HepG2 (cell line): ENCODE results near the gene TBCE. TPM values are rescaled to one million over a fixed set of nuclear protein-coding genes. Genes with fewer than 3 reads are reported as not detected.

ENCODE experiments used
- ATAC-seq: fragments of 200-7000 bp; cut with Tn5 transposase; 3 replicates; pipeline ENCODE4 v1.9.1; 2020; ENCODE audit warnings: mild to moderate bottlenecking, moderate library complexity
- BruUV-seq: library from RNA; stranded (reverse); fragments of 400-500 nt; replicated peaks from 2 replicates; lab custom pipeline; 2021; lab: Mats Ljungman, UMichigan
- CTCF ChIA-PET: fragments of 300-600 bp; formaldehyde crosslinking; extraction: SDS; loops from one replicate; lab custom pipeline; 2021; ENCODE audit warnings: low total read pairs, inconsistent platforms, low intra/inter-chr PET ratio; lab: Yijun Ruan, JAX
- POLR2A ChIA-PET: fragments of 350-600 bp; sonication (Branson Sonifier 250); formaldehyde crosslinking; loops from one replicate; lab custom pipeline; 2020; ENCODE audit warnings: antibody characterized with exemption, inconsistent platforms; lab: Yijun Ruan, JAX
- DNase-seq: peaks from one replicate; pipeline ENCODE4 v3.0.0-alpha.2; 2015; ENCODE audit warnings: low spot score
- FAIRE-seq: peaks from 3 replicates; lab custom pipeline; 2011; peaks lifted over from hg19 to GRCh38; lab: Jason Lieb, UNC
- H2AFZ ChIP-seq: one replicate; pipeline ENCODE4 v1.6.1; 2011; ENCODE audit warnings: low read length, inconsistent platforms
- H3K27ac ChIP-seq: fragments of 300-600 bp; 3 replicates; pipeline ENCODE4 v1.8.0; 2011; ENCODE audit warnings: mixed run types, mild to moderate bottlenecking, mixed read lengths, low read length, inconsistent platforms; ENCODE audit not compliant: insufficient read depth; ENCODE audit errors: extremely low read length
- H3K27me3 ChIP-seq, 2 experiments: fragments of 200-600 bp in 1 of 2; 2 replicates in 1 of 2; 3 replicates in 1 of 2; pipeline versions ENCODE4 v1.6.0 to v1.8.0; 2011; ENCODE audit warnings: low read length in 2 of 2, mild to moderate bottlenecking in 2 of 2, moderate library complexity in 2 of 2, inconsistent platforms in 1 of 2; ENCODE audit not compliant: insufficient read depth in 2 of 2, control insufficient read depth in 1 of 2
- H3K36me3 ChIP-seq, 2 experiments: fragments of 200-600 bp in 1 of 2; replicated peaks in 1 of 2; 2 replicates in 1 of 2; 3 replicates in 1 of 2; pipeline versions ENCODE4 v1.5.1 to v1.8.0; 2011; ENCODE audit warnings: low read length in 2 of 2, inconsistent platforms in 1 of 2; ENCODE audit not compliant: insufficient read depth in 2 of 2, control insufficient read depth in 1 of 2
- H3K4me1 ChIP-seq: 2 replicates; pipeline ENCODE4 v1.5.1; 2012; ENCODE audit warnings: low read length, inconsistent platforms; ENCODE audit not compliant: insufficient read depth
- H3K4me2 ChIP-seq: 2 replicates; pipeline ENCODE4 v1.6.0; 2011; ENCODE audit warnings: low read depth, low read length, inconsistent platforms
- H3K4me3 ChIP-seq, 3 experiments: fragments of 200-600 bp in 1 of 3; sonication (generic), shearing (Covaris generic) in 1 of 3; replicated peaks in 1 of 3; 2 replicates each; pipeline ENCODE4 v1.5.1; 2011 to 2016; ENCODE audit warnings: low read length in 3 of 3, inconsistent platforms in 2 of 3, low read depth in 2 of 3, mild to moderate bottlenecking in 2 of 3, control low read depth in 1 of 3, mixed read lengths in 1 of 3; ENCODE audit not compliant: insufficient read depth in 1 of 3
- H3K79me2 ChIP-seq: one replicate; pipeline ENCODE4 v1.6.1; 2011; ENCODE audit warnings: low read length, inconsistent platforms; ENCODE audit not compliant: insufficient read depth
- H3K9ac ChIP-seq: 2 replicates; pipeline ENCODE4 v1.6.0; 2011; ENCODE audit warnings: mild to moderate bottlenecking, low read depth, low read length, inconsistent platforms; ENCODE audit not compliant: insufficient read depth
- H3K9me3 ChIP-seq: 2 replicates; pipeline ENCODE4 v1.5.1; 2012; ENCODE audit warnings: mild to moderate bottlenecking, low read length
- H4K20me1 ChIP-seq: 2 replicates; pipeline ENCODE4 v1.6.0; 2011; ENCODE audit warnings: inconsistent platforms, mild to moderate bottlenecking, low read length, moderate library complexity; ENCODE audit not compliant: insufficient read depth
- FUBP1 ChIP-seq: sonication (generic); formaldehyde crosslinking; IDR thresholded peaks from 2 replicates; pipeline ENCODE4 v1.5.1; 2020; ENCODE audit warnings: missing genetic modification reagents, mild to moderate bottlenecking, borderline replicate concordance
- MAFK ChIP-seq, 2 experiments: IDR thresholded peaks in 1 of 2; conservative IDR thresholded peaks in 1 of 2; 2 replicates each; pipeline ENCODE4 v1.6.1; 2011; ENCODE audit warnings: improper control_type of control experiment in 2 of 2, low read length in 2 of 2
- NFE2L2 ChIP-seq: fragments of 150-350 bp; IDR thresholded peaks from 2 replicates; pipeline ENCODE4 v1.6.1; 2014; ENCODE audit warnings: low read length
- ZEB1 ChIP-seq: IDR thresholded peaks from 2 replicates; pipeline ENCODE4 v1.6.1; 2012; ENCODE audit warnings: mild to moderate bottlenecking, low read depth, inconsistent platforms; ENCODE audit not compliant: insufficient replicate concordance
- WGBS: methylation state at CpG from one replicate; pipeline ENCODE4 v1.1.6; 2017; ENCODE audit warnings: low lambda C conversion rate; 5-methylcytosine and 5-hydroxymethylcytosine counted together
- in situ Hi-C: cut with HindIII; loops from 2 replicates; pipeline ENCODE4 v1.10.0; 2017; ENCODE audit warnings: low pct_unique_long_range_greater_than_20kb; ENCODE audit not compliant: extremely low pct_ligation_motif_present
- intact Hi-C: fragments of 100-400 bp; cut with micrococcal nuclease; formaldehyde crosslinking; loops from one replicate; pipeline ENCODE4 v1.10.0; 2022; ENCODE audit not compliant: unreplicated experiment
- polyA plus RNA-seq, 8 experiments: library from polyadenylated mRNA; depleted of rRNA in 3 of 8; stranded (reverse) in 7 of 8; unstranded in 1 of 8; fragments of >200 nt; fragmentation: Illumina TruSeq in 4 of 8; extraction: Trizol in 4 of 8; gene quantifications; 2 replicates each; pipeline versions ENCODE4 v1.2.1 to v1.2.3, GENCODE V29; 2011 to 2016; ENCODE audit warnings: low read depth in 4 of 8, missing spikeins in 1 of 8, mixed read lengths in 1 of 8; ENCODE audit not compliant: insufficient read depth in 1 of 8
- total RNA-seq, 5 experiments: library from RNA; depleted of rRNA; stranded (reverse); fragments of >200 nt; fragmentation: Illumina TruSeq; extraction: Trizol; gene quantifications; 2 replicates each; pipeline ENCODE4 v1.2.3, GENCODE V29; 2016; ENCODE audit warnings: low read depth in 1 of 5
- TF ChIP-seq, protein P1 (sequence below): IDR thresholded peaks from 2 replicates; pipeline ENCODE4 v1.6.1; 2016; ENCODE audit warnings: low read depth

TBCE gene
- total and polyA plus RNA-seq, 2 of the 13 experiments (the other 11 are each of a cell fraction or from before 2014, with no cell fraction given) = 25.6 to 31.1 TPM

DNA sequence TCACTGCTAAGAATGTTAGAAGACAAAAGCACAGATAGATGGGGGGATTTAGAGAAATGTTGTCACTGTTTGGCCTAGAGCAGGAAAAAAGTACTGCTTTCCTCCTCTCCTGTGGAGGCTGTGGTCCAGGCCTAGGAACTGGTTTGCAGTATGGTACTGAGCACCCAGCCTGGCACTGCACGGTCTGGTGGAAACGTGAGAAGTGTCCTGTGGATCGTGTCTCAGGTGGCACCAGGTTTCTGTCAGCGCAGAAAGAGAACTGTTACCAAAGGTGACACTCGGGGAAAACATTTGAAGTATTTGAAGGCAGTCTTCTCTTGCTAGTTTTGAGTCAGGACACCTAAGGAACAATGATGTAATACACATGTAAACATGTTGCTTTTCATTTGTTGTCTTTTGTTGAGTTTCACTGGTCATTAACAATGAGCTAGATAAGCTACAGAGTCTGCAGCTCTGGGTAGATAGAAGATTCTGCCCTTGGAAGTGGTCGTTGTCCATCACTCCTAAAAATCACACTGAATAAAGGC, 74.0 kb downstream of the TBCE start (continued):
- TF ChIP-seq, protein P1, sequence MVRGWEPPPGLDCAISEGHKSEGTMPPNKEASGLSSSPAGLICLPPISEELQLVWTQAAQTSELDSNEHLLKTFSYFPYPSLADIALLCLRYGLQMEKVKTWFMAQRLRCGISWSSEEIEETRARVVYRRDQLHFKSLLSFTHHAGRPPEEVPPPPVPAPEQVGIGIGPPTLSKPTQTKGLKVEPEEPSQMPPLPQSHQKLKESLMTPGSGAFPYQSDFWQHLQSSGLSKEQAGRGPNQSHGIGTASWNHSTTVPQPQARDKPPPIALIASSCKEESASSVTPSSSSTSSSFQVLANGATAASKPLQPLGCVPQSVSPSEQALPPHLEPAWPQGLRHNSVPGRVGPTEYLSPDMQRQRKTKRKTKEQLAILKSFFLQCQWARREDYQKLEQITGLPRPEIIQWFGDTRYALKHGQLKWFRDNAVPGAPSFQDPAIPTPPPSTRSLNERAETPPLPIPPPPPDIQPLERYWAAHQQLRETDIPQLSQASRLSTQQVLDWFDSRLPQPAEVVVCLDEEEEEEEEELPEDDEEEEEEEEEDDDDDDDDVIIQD (CRISPR knock-in tag) = no peak
- TF ChIP-seq ZEB1 = no peak

GRCh38 chr1:235442788-235443429, 75.7 kb downstream of the TBCE start:
- in situ Hi-C loops = no loop called here
- FAIRE-seq = no peak

More at GRCh38 chr1:235442788-235443429, 75.7 kb downstream of the TBCE start:
- ChIA-PET POLR2A (no interaction called here), CTCF (no interaction called here)
- no peaks in the 10 kb centered on the region for H3K27me3 ChIP-seq
- no peaks in the 10 kb centered on the region for H3K79me2 ChIP-seq
- BruUV-seq = no TSS peak
- DNase-seq (no peak), ATAC-seq (no peak)
- H3K4me2 ChIP-seq = no peak overlapping the region
- H3K9ac ChIP-seq = no peak overlapping the region
- no peaks in the 10 kb centered on the region for H3K9me3 ChIP-seq
- H3K36me3 ChIP-seq = peaks cover 23 to 68% of the 10 kb centered on the region in 2 experiments
- H3K4me1 ChIP-seq = no peaks in the 10 kb centered on the region
- 98% methylated on average over 9 of the region's 9 CpGs for WGBS
- intact Hi-C loops = no loop called here
- no peak overlapping the region for H3K4me3 ChIP-seq
- no peak overlapping the region for H2AFZ ChIP-seq
- no peaks in the 10 kb centered on the region for H4K20me1 ChIP-seq
- H3K27ac ChIP-seq = no peak overlapping the region
- TF ChIP-seq MAFK (conservative IDR thresholded peaks at IDR 0.05 in 1 of 2, IDR thresholded peaks at IDR 0.05 in 1 of 2; ENCODE audit: low read length in 2 of 2) = peak in 1 of 2 experiments; percentile 12; a peak in 1 of 4 replicates
- no peak for TF ChIP-seq FUBP1 (CRISPR knock-in tag)
- TF ChIP-seq NFE2L2 = peak; percentile 57; the same call in 1 of the 2 replicates
